OCI-LY1 (cell line): Measurements from ENCODE around the gene IPCEF1.

Experiments used
- H2AFZ ChIP-seq: fragments of 200-600 bp; sonication (generic), shearing (Covaris generic); 2 replicates; pipeline ENCODE4 v1.6.0; 2014; ENCODE audit warnings: antibody characterized with exemption, mild to moderate bottlenecking, low read length
- H3F3A ChIP-seq: fragments of 200-600 bp; sonication (generic), shearing (Covaris generic); 2 replicates; pipeline ENCODE4 v1.6.0; 2014; ENCODE audit warnings: mild to moderate bottlenecking, antibody characterized with exemption, low read length, moderate library complexity; ENCODE audit not compliant: insufficient read depth
- H3K27ac ChIP-seq: fragments of 200-600 bp; sonication (generic); 2 replicates; pipeline ENCODE4 v1.5.1; 2014; ENCODE audit warnings: low read length, mixed run types, mild to moderate bottlenecking, low read depth; ENCODE audit not compliant: poor library complexity, severe bottlenecking
- H3K27me3 ChIP-seq: fragments of 200-600 bp; sonication (generic); 2 replicates; pipeline ENCODE4 v1.6.0; 2014; ENCODE audit warnings: antibody characterized with exemption, mild to moderate bottlenecking, low read length, moderate library complexity; ENCODE audit not compliant: insufficient read depth
- H3K36me3 ChIP-seq: fragments of 200-600 bp; sonication (generic); 2 replicates; pipeline ENCODE4 v1.6.1; 2014; ENCODE audit warnings: mild to moderate bottlenecking, antibody characterized with exemption, low read length, moderate library complexity, mixed read lengths; ENCODE audit not compliant: insufficient read depth
- H3K4me1 ChIP-seq: fragments of 200-600 bp; sonication (generic); 2 replicates; pipeline ENCODE4 v1.5.1; 2014; ENCODE audit warnings: mild to moderate bottlenecking, low read length, moderate library complexity; ENCODE audit not compliant: insufficient read depth, severe bottlenecking
- H3K4me2 ChIP-seq: fragments of 200-600 bp; sonication (generic), shearing (Covaris generic); 2 replicates; pipeline ENCODE4 v1.6.1; 2014; ENCODE audit warnings: low read length
- H3K4me3 ChIP-seq: fragments of 200-600 bp; sonication (generic); 2 replicates; pipeline ENCODE4 v1.5.1; 2014; ENCODE audit warnings: low read length, low read depth, mild to moderate bottlenecking, mixed read lengths; ENCODE audit not compliant: poor library complexity, severe bottlenecking
- H3K79me2 ChIP-seq: fragments of 200-600 bp; shearing (Covaris generic); 2 replicates; pipeline ENCODE4 v1.6.1; 2016; ENCODE audit warnings: mixed run types, low read length, mixed read lengths; ENCODE audit not compliant: insufficient read depth
- H3K9ac ChIP-seq: fragments of 200-600 bp; sonication (generic), shearing (Covaris generic); 2 replicates; pipeline ENCODE4 v1.6.1; 2014; ENCODE audit warnings: mild to moderate bottlenecking, low read length, mixed read lengths
- H3K9me2 ChIP-seq: fragments of 200-600 bp; sonication (generic), shearing (Covaris generic); 2 replicates; pipeline ENCODE4 v1.6.1; 2014; ENCODE audit warnings: low read depth, mild to moderate bottlenecking, low read length, mixed read lengths
- H3K9me3 ChIP-seq: fragments of 200-600 bp; shearing (Covaris generic); 2 replicates; pipeline ENCODE4 v1.6.1; 2014; ENCODE audit warnings: low read length, mixed read lengths
- H4K20me1 ChIP-seq: fragments of 200-600 bp; sonication (generic), shearing (Covaris generic); 2 replicates; pipeline ENCODE4 v1.6.0; 2016; ENCODE audit warnings: mild to moderate bottlenecking, low read length; ENCODE audit not compliant: insufficient read depth
- CTCF ChIP-seq: fragments of 200-600 bp; sonication (generic), shearing (Covaris generic); IDR thresholded peaks from 2 replicates; pipeline ENCODE4 v1.5.1; 2017; ENCODE audit warnings: mild to moderate bottlenecking, antibody characterized with exemption, low read length, moderate library complexity, mixed read lengths
- EZH2 ChIP-seq: fragments of 200-600 bp; sonication (generic), shearing (Covaris generic); IDR thresholded peaks from 2 replicates; pipeline ENCODE4 v1.8.0; 2017; ENCODE audit warnings: borderline replicate concordance, mixed run types, mild to moderate bottlenecking, antibody characterized with exemption, low read length, moderate library complexity, mixed read lengths

IPCEF1 gene

GRCh38 chr6:154320181-154320580 is 36.4 kb downstream of the IPCEF1 start:
- Histone ChIP-seq H2AFZ (no peak overlapping the region), H3K4me2 (no peak overlapping the region), H3K79me2 (no peaks in the 10 kb centered on the region), H3K9me2 (no peaks in the 10 kb centered on the region), H3K9me3 (no peaks in the 10 kb centered on the region), H3K36me3 (no peaks in the 10 kb centered on the region), H3K4me3 (no peak overlapping the region), H3K4me1 (no peaks in the 10 kb centered on the region), H3K9ac (no peak overlapping the region), H3K27me3 (no peaks in the 10 kb centered on the region), H4K20me1 (no peaks in the 10 kb centered on the region), H3K27ac (no peak overlapping the region), H3F3A (no peaks in the 10 kb centered on the region)
- TF ChIP-seq CTCF (no peak), EZH2 (no peak)

GRCh38 chr6:154319231-154319858 is 37.3 kb downstream of the IPCEF1 start:
- H3F3A ChIP-seq, result no peaks in the 10 kb centered on the region
- H3K27me3 ChIP-seq, result no peaks in the 10 kb centered on the region
- H3K9me2 ChIP-seq, result no peaks in the 10 kb centered on the region
- no peak overlapping the region for H3K4me2 ChIP-seq
- no peaks in the 10 kb centered on the region for H3K36me3 ChIP-seq
- TF ChIP-seq CTCF (no peak), EZH2 (no peak)
- no peak overlapping the region for H2AFZ ChIP-seq
- no peaks in the 10 kb centered on the region for H3K4me1 ChIP-seq
- no peaks in the 10 kb centered on the region for H3K9me3 ChIP-seq
- no peak overlapping the region for H3K9ac ChIP-seq
- H3K4me3 ChIP-seq, result no peak overlapping the region
- no peaks in the 10 kb centered on the region for H3K79me2 ChIP-seq
- no peak overlapping the region for H3K27ac ChIP-seq
- no peaks in the 10 kb centered on the region for H4K20me1 ChIP-seq

- Histone ChIP-seq H3K4me2 (no peak overlapping the region), H3K9ac (no peak overlapping the region), H2AFZ (no peak overlapping the region), H3K27me3 (no peaks in the 10 kb centered on the region), H3K4me1 (no peaks in the 10 kb centered on the region), H3K36me3 (no peaks in the 10 kb centered on the region), H3F3A (no peaks in the 10 kb centered on the region), H3K9me2 (no peaks in the 10 kb centered on the region), H3K27ac (no peak overlapping the region), H3K4me3 (no peak overlapping the region), H3K79me2 (no peaks in the 10 kb centered on the region), H4K20me1 (no peaks in the 10 kb centered on the region), H3K9me3 (no peaks in the 10 kb centered on the region)
- TF ChIP-seq EZH2, result no peak
- TF ChIP-seq CTCF, result no peak
Measured at GRCh38 chr6:154318721-154319120, 37.9 kb downstream of the IPCEF1 start.
